GM12873 (cell line): ENCODE data around the gene CDKAL1.

Experiments
- TF ChIP-seq, protein P1 (sequence below): IDR thresholded peaks from 2 replicates; pipeline ENCODE4 v1.5.1; 2012; ENCODE audit warnings: low read depth, mild to moderate bottlenecking, moderate library complexity, low read length, control low read depth; ENCODE audit not compliant: insufficient read depth; ENCODE audit errors: missing control alignments

CDKAL1 gene

DNA sequence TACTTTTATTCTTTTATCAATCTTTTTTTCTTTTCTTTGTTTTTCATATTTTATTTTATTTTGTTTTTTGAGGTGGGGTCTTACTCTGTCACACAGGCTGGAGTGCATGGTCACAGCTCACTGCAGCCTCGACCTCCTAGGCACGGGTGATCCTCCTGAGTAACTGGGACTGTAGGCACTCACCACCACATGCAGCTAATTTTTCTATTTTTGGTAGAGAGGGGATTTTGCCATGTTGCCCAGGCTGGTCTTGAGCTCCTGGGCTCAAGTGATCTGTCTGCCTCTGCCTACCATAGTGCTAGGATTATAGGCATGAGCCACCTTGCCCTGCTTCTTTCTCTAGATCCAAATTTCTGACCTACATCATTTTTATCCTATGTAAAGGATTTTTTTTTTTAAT is 153.2 kb downstream of the CDKAL1 start:
- TF ChIP-seq, protein P1, sequence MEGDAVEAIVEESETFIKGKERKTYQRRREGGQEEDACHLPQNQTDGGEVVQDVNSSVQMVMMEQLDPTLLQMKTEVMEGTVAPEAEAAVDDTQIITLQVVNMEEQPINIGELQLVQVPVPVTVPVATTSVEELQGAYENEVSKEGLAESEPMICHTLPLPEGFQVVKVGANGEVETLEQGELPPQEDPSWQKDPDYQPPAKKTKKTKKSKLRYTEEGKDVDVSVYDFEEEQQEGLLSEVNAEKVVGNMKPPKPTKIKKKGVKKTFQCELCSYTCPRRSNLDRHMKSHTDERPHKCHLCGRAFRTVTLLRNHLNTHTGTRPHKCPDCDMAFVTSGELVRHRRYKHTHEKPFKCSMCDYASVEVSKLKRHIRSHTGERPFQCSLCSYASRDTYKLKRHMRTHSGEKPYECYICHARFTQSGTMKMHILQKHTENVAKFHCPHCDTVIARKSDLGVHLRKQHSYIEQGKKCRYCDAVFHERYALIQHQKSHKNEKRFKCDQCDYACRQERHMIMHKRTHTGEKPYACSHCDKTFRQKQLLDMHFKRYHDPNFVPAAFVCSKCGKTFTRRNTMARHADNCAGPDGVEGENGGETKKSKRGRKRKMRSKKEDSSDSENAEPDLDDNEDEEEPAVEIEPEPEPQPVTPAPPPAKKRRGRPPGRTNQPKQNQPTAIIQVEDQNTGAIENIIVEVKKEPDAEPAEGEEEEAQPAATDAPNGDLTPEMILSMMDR: no peak

GRCh38 chr6:20688710-20689500 is 154.6 kb downstream of the CDKAL1 start:
- TF ChIP-seq, protein P1: no peak

DNA sequence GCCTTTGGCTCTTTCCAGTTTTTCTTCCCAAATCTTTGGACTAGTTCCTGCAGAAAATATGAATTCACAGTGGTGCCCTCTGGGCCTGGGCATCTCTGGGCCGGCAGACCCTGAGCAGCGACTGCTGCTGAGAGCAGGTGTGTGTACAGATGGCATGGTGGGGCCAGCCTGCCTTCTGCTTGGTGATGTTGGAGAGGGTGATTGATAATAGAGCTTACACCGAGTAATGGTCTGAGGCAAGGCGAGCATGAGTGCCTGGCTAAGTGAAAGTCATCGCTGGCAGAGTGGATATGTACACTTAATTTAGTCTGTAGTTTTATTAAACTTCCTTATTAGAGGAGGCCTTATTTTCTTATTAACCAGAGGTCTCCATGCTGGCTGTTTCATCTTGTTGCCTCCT is 156.9 kb downstream of the CDKAL1 start:
- TF ChIP-seq, protein P1: no peak

DNA sequence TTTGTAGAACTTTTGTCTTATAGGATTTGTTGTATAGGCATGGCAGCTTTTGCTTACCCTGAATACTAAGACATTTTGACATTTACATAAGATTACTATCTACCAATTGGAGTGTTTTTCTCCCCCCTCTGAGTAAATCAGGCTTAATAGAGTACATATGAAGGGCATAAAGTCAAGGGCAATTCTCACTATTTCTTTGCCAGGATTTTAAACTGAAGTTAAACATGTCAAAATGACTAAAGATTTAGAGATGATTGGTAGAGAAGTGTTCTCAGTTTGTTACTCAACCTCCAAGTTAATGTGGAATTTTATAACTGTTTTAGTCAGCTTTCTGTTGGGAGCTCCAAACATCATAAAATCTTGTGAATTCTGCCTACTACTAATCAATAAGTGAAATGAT is 157.8 kb downstream of the CDKAL1 start:
- TF ChIP-seq, protein P1: no peak

DNA sequence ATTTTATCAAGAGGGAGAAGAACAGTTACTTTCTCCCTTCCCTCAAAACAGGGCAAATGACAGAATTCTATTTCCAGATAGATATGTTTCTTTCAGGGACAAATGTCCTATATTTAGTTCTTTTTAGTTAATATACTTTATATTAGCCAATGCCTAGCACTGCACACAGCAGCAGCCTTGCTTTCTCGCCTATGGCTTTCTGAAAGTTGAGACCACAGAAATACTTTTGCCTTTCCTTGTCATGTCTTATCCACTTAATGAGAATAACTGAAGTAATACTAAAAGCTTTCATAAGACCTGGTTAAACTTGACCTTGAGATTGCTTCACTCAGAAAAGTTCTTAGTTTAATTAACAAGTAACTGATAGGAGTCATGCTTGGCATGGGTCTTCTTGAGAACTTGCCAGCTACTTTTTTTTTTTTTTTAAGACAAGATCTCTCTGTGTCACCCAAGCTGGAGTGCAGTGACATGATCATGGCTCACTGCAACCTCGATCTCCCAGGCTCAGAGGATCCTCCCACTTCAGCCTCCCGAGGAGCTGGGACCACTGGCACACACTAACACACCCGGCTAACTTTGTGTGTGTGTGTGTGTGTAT is 159.3 kb downstream of the CDKAL1 start:
- TF ChIP-seq, protein P1: no peak

DNA sequence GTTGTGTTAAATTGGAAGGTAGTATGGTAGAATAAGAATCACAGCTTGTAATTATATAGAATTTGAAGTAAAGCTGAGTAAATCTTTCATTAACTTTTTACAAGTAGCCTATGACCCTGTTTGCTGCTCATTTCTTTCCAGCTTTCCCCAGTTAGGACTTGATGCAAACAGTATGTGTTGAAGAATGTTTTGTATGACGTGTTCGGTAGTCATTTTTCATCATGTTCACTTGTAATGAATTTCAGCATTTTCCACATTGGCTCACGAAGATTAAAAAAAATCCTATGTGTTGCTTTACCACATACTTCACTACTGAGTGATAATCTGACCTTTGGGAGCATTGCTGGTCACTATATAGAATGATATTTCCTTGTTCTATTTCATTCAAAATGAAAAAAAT is 162.4 kb downstream of the CDKAL1 start:
- TF ChIP-seq, protein P1: no peak

GRCh38 chr6:20698675-20699074 is 164.4 kb downstream of the CDKAL1 start:
- TF ChIP-seq, protein P1: no peak
